HL-60 (cell line): Measurements from ENCODE around the gene CNN3.

Source experiments
- DNase-seq, 2 experiments: peaks; one replicate each; pipeline ENCODE4 v3.0.0-alpha.2; 2010 to 2020; ENCODE audit warnings: low read depth in 1 of 2, low spot score in 1 of 2
- H3K27ac ChIP-seq: fragments of 250-450 bp; sonication (Bioruptor Pico); replicated peaks from 2 replicates; pipeline ENCODE4 v1.5.1; 2020; ENCODE audit warnings: mild to moderate bottlenecking, moderate library complexity
- H3K27me3 ChIP-seq: fragments of 250-450 bp; sonication (Bioruptor Pico); 2 replicates; pipeline ENCODE4 v1.5.1; 2021; ENCODE audit warnings: mild to moderate bottlenecking, moderate library complexity; ENCODE audit not compliant: insufficient read depth, poor library complexity, severe bottlenecking
- H3K4me3 ChIP-seq: replicated peaks from 2 replicates; pipeline ENCODE4 v1.5.1; 2011; ENCODE audit warnings: mild to moderate bottlenecking, control low read depth, low read length; ENCODE audit not compliant: insufficient read depth
- GABPA ChIP-seq: IDR thresholded peaks from 2 replicates; pipeline ENCODE4 v1.6.1; 2012; ENCODE audit warnings: low read depth
- POLR2AphosphoS5 ChIP-seq: IDR thresholded peaks from 2 replicates; pipeline ENCODE4 v1.6.1; 2012; ENCODE audit warnings: low read depth
- SPI1 ChIP-seq: IDR thresholded peaks from 2 replicates; pipeline ENCODE4 v1.6.1; 2012; ENCODE audit warnings: low read depth, mild to moderate bottlenecking, borderline replicate concordance
- TF ChIP-seq, protein P1 (sequence below): IDR thresholded peaks from one replicate; pipeline ENCODE4 v1.5.1; 2011; ENCODE audit warnings: low read length, control low read depth, inconsistent platforms; ENCODE audit not compliant: insufficient read depth
- TF ChIP-seq, protein P2 (sequence below): IDR thresholded peaks from 2 replicates; pipeline ENCODE4 v1.6.1; 2012; ENCODE audit warnings: low read depth; ENCODE audit not compliant: insufficient replicate concordance

CNN3 gene

DNA sequence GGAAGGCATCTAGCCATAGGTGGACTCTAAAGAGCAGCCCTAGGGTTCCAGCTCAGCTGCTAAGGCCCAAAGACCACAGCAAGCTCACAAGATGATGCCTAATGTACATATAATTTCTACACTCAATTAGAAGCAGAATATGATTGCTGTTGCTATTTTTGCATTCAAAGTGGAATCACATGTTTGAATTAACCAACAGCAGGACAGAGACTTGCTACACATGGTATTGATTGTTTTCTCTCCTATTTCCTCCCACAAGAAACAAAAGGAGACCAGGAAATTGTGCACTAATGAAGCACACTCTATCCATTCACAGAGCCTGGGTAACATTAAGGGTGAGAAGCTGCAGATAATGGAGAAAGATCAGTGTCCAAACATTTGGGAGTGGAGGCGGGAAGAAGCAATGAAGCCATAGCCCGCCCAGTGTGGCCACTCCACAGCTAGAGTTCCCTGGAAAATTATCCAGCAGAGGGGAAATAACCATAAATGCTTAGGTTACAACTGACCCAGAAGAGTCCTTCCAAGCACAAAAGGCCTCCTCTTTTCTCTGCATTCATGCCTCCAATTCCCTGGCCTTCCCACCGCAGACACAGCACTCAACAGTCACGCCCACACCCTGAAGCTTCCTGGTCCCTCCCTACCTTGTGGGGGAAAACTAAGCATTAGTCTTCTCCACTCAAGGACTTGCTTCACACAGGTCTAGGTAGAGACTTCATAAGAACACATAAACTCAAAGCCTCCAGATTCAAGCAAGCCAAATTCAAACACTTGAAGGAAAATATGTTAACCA, 7.5 kb downstream of the CNN3 start:
- H3K4me3 ChIP-seq: no peak overlapping the region
- no peak for TF ChIP-seq POLR2AphosphoS5
- TF ChIP-seq, protein P1, sequence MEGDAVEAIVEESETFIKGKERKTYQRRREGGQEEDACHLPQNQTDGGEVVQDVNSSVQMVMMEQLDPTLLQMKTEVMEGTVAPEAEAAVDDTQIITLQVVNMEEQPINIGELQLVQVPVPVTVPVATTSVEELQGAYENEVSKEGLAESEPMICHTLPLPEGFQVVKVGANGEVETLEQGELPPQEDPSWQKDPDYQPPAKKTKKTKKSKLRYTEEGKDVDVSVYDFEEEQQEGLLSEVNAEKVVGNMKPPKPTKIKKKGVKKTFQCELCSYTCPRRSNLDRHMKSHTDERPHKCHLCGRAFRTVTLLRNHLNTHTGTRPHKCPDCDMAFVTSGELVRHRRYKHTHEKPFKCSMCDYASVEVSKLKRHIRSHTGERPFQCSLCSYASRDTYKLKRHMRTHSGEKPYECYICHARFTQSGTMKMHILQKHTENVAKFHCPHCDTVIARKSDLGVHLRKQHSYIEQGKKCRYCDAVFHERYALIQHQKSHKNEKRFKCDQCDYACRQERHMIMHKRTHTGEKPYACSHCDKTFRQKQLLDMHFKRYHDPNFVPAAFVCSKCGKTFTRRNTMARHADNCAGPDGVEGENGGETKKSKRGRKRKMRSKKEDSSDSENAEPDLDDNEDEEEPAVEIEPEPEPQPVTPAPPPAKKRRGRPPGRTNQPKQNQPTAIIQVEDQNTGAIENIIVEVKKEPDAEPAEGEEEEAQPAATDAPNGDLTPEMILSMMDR: no peak
- TF ChIP-seq, protein P2, sequence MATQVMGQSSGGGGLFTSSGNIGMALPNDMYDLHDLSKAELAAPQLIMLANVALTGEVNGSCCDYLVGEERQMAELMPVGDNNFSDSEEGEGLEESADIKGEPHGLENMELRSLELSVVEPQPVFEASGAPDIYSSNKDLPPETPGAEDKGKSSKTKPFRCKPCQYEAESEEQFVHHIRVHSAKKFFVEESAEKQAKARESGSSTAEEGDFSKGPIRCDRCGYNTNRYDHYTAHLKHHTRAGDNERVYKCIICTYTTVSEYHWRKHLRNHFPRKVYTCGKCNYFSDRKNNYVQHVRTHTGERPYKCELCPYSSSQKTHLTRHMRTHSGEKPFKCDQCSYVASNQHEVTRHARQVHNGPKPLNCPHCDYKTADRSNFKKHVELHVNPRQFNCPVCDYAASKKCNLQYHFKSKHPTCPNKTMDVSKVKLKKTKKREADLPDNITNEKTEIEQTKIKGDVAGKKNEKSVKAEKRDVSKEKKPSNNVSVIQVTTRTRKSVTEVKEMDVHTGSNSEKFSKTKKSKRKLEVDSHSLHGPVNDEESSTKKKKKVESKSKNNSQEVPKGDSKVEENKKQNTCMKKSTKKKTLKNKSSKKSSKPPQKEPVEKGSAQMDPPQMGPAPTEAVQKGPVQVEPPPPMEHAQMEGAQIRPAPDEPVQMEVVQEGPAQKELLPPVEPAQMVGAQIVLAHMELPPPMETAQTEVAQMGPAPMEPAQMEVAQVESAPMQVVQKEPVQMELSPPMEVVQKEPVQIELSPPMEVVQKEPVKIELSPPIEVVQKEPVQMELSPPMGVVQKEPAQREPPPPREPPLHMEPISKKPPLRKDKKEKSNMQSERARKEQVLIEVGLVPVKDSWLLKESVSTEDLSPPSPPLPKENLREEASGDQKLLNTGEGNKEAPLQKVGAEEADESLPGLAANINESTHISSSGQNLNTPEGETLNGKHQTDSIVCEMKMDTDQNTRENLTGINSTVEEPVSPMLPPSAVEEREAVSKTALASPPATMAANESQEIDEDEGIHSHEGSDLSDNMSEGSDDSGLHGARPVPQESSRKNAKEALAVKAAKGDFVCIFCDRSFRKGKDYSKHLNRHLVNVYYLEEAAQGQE: no peak
- TF ChIP-seq GABPA: no peak
- TF ChIP-seq SPI1: no peak
- H3K27me3 ChIP-seq: peaks cover 15% of the 10 kb centered on the region
- DNase-seq: no peak
- no peak overlapping the region for H3K27ac ChIP-seq

DNA sequence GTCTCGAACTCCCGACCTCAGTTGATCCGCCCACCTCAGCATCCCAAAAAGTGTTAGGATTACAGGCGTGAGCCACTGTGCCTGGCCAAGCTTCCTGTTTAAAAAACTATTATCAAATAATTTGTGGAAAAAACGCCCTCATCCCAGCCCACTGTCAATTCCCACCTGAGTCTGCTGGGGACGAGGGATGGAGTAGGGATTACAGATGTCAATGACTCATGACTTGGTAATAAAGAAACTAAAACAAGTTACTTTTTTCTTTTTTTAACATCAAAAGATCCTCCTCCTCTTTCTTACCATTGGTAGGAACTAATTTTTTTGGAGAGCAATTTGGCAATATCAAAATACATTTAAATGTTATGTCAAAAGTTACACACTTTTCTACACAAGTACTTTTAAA, 9.7 kb downstream of the CNN3 start:
- Histone ChIP-seq H3K27ac (no peak overlapping the region), H3K4me3 (no peak overlapping the region), H3K27me3 (peaks cover 10% of the 10 kb centered on the region)
- TF ChIP-seq, protein P1: no peak
- TF ChIP-seq SPI1 (no peak), POLR2AphosphoS5 (no peak), GABPA (no peak)
- TF ChIP-seq, protein P2: no peak
- no peak for DNase-seq

DNA sequence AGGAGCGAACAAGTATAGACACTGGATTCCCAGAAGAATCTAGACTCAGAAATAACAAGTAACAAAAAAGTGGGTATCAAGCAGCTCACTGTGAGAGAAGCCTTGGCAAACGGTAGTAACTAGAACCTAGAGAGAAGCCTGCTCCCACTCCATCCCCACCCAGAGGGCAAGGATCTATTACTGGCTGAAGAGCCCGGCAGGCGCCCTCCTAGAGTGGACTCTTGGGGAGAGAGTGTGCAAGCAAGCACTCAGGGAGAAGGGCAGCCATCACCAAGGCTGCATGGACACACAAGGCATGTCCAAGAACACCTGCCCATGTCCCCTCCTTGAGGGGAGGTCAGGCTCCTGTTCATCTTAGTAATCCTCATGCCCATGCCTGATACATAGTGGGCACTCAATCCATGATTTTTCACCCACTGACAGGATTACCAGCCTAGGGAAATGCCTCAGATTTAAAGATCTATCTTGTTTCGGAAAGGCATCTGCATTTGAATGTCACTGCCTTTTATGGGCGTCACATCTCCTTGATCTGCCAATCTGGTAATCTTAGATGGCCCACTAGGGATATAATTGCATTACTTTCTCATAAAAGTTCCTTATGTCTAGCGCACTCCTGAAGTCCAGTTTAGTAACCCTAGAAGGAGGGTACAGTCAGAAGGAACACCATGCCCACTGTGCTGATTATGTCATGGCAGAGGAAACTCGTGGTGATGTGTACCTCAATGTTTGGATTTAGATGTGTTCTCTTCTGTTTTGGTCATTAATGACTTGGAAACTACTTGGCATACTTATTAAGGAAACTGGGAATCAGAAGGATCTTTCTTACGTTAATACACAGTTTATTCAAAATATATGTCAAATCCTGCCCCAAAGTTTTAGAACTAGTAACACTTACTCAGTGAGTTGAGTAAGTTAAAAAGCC, 14.4 kb downstream of the CNN3 start:
- TF ChIP-seq, protein P1: no peak
- TF ChIP-seq GABPA: no peak
- no peak for TF ChIP-seq POLR2AphosphoS5
- TF ChIP-seq, protein P2: no peak
- Histone ChIP-seq H3K27me3 (peaks cover 9% of the 10 kb centered on the region), H3K4me3 (no peak overlapping the region), H3K27ac (no peak overlapping the region)
- DNase-seq: no peak
